COLO668 (cell line): ENCODE data around the gene UFM1.
"Not testable (repeated sequence)": the region's sequence is repeated elsewhere in the genome, so short reads cannot be mapped to it uniquely, and the experiment has no call there.

Source experiments
- DNase-seq: peaks from one replicate; lab custom pipeline; 2025; ENCODE audit not compliant: unreplicated experiment; lab: John Stamatoyannopoulos, UW

Gene UFM1

GRCh38 chr13:38349390-38350113 is at the start of gene UFM1:
Gene UFM1 (plus strand): TSS chr13:38349851. CDS start chr13:38349920, 69 bp downstream.
- DNase-seq: peak; percentile 97

GRCh38 chr13:38301236-38301635 is 48.4 kb upstream of the UFM1 start:
- no peak for DNase-seq

GRCh38 chr13:38303816-38304320 is 45.8 kb upstream of the UFM1 start:
- DNase-seq: no peak

- DNase-seq: no peak
Measured at GRCh38 chr13:38308736-38309135, 40.9 kb upstream of the UFM1 start.

GRCh38 chr13:38309397-38309796 is 40.3 kb upstream of the UFM1 start:
- no peak for DNase-seq

GRCh38 chr13:38311175-38311574 is 38.5 kb upstream of the UFM1 start:
- DNase-seq: not testable (repeated sequence)

- DNase-seq: no peak
Measured at GRCh38 chr13:38316129-38316528, 33.5 kb upstream of the UFM1 start.

GRCh38 chr13:38321654-38322053 is 28.0 kb upstream of the UFM1 start:
- no peak for DNase-seq

GRCh38 chr13:38325426-38325825 is 24.2 kb upstream of the UFM1 start:
- DNase-seq: no peak

GRCh38 chr13:38328699-38329098 is 21.0 kb upstream of the UFM1 start:
- DNase-seq: no peak

GRCh38 chr13:38334845-38335244 is 14.8 kb upstream of the UFM1 start:
- no peak for DNase-seq

- DNase-seq: no peak
Measured at GRCh38 chr13:38338089-38338488, 11.6 kb upstream of the UFM1 start.

GRCh38 chr13:38340624-38341023 is 9.0 kb upstream of the UFM1 start:
- no peak for DNase-seq

GRCh38 chr13:38341149-38341692 is 8.4 kb upstream of the UFM1 start:
- DNase-seq: no peak

GRCh38 chr13:38346764-38347163 is 2.9 kb upstream of the UFM1 start:
- no peak for DNase-seq

- DNase-seq: no peak
Measured at GRCh38 chr13:38348861-38349389, 726 bp upstream of the UFM1 start.

GRCh38 chr13:38350114-38350617 is 515 bp downstream of the UFM1 start:
- DNase-seq: peak; percentile 85

- no peak for DNase-seq
Measured at GRCh38 chr13:38355595-38356119, 6.0 kb downstream of the UFM1 start.

- DNase-seq: no peak
Measured at GRCh38 chr13:38358684-38359083, 9.0 kb downstream of the UFM1 start.

GRCh38 chr13:38361542-38362262 is 12.1 kb downstream of the UFM1 start:
- DNase-seq: no peak

GRCh38 chr13:38363219-38363618 is 13.6 kb downstream of the UFM1 start:
- DNase-seq: no peak
